Smooth muscle cell of the brain vasculature (primary cell): ENCODE data around the gene CHST10.
"Not testable (repeated sequence)": the region's sequence is repeated elsewhere in the genome, so short reads cannot be mapped to it uniquely, and the experiment has no call there.

Experiments
- DNase-seq: peaks from one replicate; pipeline ENCODE4 v3.0.0-alpha.2; 2012; ENCODE audit warnings: low read depth, low spot score

Gene CHST10, protein sequence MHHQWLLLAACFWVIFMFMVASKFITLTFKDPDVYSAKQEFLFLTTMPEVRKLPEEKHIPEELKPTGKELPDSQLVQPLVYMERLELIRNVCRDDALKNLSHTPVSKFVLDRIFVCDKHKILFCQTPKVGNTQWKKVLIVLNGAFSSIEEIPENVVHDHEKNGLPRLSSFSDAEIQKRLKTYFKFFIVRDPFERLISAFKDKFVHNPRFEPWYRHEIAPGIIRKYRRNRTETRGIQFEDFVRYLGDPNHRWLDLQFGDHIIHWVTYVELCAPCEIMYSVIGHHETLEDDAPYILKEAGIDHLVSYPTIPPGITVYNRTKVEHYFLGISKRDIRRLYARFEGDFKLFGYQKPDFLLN

DNA sequence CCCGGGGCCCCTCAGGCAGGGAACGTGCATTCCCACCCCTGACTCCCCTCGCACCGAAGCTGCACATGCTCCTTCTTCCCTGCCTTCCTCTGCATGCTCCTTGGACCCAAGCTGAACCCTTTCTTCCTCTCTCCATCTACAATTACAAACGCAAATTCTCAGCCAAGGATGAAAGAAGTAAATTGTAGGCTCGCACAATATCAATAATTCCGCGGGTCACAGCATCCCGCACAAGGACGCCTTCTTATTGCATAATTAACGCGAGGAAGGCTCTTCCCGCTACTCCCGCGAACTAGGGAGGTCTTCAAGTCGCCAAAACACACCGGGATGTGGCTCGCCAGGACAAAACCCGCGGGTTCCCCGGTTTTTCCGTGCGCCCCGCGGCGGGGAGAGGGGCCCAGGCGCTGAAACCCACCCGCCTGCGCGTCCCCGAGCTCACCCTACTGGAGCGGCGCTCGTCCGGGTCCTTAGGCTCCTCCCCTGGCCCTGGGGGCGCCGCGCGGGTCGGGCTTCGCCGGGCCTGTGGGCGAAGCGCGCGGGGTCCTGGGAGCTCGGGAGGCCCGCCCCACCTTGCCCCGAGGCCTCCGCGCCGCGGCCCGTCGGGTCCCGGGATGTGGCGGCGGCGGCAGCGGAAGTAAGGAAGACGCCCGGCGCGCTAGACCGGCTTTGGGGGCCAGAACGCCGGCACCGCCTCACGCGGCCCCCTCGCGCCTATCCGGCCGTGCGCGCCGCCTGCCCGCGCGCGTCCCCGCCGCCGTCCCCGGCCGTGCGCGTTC is at the start of gene CHST10:
Gene CHST10 (minus strand): TSS at position 734 of the 776 bp plus-strand sequence. CDS start 10,993 bp downstream, outside the sequence.
- DNase-seq, result no peak

DNA sequence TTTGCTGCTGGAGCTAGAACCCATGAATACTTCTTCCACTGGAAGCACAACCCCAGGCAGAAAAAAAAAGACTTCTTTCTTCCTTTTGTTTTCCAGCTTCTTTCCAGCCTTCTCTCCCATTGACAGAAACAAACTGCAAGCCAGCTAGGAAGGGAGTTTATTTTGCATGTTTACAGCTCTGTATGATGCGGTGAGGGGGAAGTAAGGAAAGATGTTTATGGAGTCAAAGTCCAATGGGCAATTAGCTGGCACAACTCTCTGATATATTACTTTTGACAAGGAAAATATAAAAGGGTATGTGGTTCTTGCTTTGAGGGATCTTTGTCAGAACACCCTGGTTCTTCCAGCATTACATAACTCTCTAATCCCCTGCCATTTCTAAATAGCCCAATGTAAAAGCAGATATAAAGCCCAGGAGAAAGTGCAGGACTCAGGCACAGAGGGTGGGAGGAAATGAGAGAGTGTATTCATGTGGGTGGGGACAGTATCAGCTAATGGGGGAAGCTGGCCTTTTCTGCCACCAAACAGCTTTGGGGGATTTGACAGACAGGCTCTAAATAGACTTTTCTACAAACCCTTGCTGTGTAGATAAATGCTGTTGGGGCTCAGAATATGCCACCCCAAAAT is 43.5 kb upstream of the CHST10 start:
- no peak for DNase-seq

DNA sequence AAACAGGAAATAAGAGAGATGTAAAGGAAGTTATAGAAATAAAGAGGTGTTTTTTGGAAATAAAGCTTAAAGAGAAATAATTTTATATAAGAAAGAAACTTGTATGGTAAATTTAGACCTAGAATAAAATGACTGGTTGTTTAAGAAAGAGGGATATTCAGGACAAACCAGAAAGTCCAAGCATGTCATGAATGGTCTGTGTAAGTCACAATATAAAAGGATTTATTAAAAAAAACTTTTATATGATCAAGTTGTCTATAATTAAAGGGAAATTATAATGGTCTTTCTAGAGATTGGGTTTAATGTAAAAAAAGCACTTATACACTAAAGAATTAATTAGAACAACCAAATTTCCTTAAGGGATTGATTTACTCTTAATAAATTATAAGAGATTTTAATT is 38.9 kb upstream of the CHST10 start:
- not testable (repeated sequence) for DNase-seq

GRCh38 chr2:100453853-100454252 is 36.4 kb upstream of the CHST10 start:
- DNase-seq, result no peak

GRCh38 chr2:100451734-100452133 is 34.3 kb upstream of the CHST10 start:
- DNase-seq, result no peak

DNA sequence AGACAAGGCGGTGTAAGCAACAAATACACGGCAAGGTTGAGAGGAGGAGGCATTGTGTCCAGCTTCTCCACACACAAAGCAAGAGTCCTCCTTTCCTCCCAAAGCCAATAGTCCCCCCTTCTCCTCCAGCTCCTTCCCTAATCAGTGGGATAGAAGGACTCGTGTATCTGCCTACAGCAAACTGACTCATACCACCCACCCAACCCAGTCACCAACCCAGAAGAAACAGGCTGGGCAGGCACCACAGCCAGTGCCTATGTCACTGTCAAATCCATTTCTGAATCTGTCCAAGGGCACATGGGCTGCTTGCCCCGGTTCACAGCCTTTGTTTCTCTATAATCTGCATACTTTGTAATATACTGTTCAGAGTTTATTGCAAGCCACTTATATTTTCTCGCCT is 33.6 kb upstream of the CHST10 start:
- DNase-seq, result no peak

- DNase-seq, result no peak
These were observed 29.2 kb upstream of the CHST10 start for GRCh38 chr2:100446696-100447095.

GRCh38 chr2:100437751-100438150 is 20.3 kb upstream of the CHST10 start:
- DNase-seq, result no peak

DNA sequence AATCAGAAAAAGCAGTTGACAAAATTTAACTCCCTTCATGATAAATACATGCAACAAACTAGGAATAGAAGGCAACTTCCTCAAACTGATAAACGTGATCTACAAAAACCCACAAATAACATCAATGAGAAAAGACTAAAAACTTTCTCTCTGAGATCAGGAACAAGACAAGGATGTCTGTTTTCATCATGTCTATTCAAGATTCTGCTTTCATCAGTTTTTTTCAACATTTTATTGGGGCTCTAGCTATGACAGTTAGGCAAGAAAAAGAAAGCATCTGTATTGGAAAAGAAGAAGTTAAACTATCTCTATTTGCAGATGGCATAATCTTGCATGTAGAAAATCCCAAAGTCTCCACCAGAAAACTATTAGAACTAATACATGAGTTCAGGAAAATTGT is 12.3 kb upstream of the CHST10 start:
- no peak for DNase-seq

GRCh38 chr2:100427627-100428258 is 10.3 kb upstream of the CHST10 start:
- no peak for DNase-seq

- DNase-seq, result no peak
These were observed 9.6 kb upstream of the CHST10 start for GRCh38 chr2:100427111-100427510.

- no peak for DNase-seq
These were observed 8.9 kb upstream of the CHST10 start for GRCh38 chr2:100426384-100426720.

- DNase-seq, result no peak
These were observed 8.3 kb upstream of the CHST10 start for GRCh38 chr2:100425573-100426383.

DNA sequence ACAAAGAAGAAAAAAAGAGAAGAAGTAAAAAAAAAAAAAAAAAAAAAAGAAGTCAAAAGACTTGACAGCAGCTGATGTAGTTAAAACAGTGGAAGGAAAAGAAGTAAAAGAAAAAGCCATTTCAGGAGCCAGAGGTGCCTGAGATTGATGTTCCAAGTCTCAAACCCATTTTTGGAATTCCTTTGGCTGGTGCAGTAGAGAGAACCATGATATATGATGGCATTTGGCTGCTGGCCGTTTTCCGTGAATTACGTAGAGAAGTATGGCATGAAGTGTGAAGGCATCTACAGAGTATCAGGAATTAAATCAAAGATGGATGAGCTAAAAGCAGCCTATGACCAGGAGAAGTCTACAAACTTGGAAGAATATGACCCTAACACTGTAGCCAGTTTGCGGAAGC is 7.6 kb upstream of the CHST10 start:
- no peak for DNase-seq

- DNase-seq, result no peak
These were observed 6.9 kb upstream of the CHST10 start for GRCh38 chr2:100424277-100424875.

GRCh38 chr2:100423631-100424030 is 6.2 kb upstream of the CHST10 start:
- no peak for DNase-seq

- no peak for DNase-seq
These were observed 5.0 kb upstream of the CHST10 start for GRCh38 chr2:100422320-100423055.

DNA sequence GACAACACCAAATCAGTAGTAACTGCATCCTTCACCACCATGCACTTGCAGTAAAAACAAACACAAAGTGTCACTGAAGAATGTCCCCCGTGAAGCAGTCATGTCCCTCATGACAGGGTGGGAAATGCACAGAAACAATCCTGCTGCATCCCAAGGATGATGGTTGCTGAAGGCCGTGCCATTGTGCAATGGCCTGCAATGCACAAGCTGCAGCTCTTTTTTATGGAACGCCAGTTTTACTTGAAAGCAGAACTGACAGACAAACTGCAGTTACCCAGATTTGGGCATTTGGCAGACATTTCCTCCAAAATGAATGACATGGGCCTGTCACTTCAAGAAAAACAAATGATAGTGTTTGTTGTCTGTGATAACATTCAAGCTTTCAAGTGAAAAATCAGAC is 2.4 kb upstream of the CHST10 start:
- DNase-seq, result no peak

DNA sequence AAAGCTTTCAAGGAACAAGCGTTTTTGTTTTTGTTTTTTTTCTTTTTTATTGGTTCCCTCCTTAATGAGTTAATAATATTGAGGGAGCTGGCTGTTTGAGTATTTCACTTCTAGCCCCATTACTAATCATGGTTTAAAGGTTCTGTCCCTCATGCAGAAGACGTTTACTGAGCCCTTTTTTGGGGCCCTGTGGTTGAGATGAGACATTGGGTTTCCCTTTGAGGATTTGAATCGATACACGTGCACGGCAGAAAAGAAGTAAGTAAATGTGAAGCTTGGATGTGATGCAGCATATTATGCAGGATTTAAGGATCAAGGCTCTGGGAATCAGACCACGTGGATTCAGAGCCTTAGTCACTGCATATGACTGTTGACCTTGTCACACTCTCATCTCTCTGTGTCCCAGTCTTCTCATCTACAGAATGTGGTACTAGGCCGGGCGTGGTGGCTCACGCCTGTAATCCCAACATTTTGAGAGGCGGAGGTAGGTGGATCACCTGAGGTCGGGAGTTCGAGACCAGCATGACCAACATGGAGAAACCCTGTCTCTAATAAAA is 1.0 kb upstream of the CHST10 start:
- no peak for DNase-seq

DNA sequence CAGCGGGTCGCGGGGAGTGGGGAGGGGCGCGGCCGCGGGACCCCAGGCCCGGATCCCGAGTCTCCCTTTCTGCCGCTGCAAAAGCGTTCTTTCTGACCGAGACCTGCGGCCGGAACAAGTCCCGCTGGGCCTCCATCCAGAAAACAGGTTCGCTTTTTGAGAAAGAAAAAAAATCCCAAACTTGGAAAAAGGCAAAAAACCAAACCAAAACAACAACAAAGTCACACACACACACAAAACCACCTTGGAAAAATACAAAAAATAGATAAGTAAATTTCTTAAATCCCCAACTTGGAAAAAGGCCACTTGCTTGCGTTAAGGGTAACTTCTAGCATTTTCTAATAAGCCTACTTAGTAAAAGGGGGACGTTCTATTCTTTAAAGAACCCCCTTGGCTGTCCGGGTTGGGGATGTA is 250 bp upstream of the CHST10 start:
- no peak for DNase-seq
